HEK293 (cell line): ENCODE measurements around the gene SLC12A8.

Source experiments
- CTCF ChIA-PET: fragments of 350-600 bp; formaldehyde crosslinking; extraction: SDS; loops from one replicate; lab custom pipeline; 2021; ENCODE audit warnings: antibody characterized with exemption; lab: Yijun Ruan, JAX
- POLR2A ChIA-PET: fragments of 300-600 bp; formaldehyde crosslinking; extraction: SDS; loops from one replicate; lab custom pipeline; 2020; ENCODE audit warnings: antibody characterized with exemption, inconsistent platforms; lab: Yijun Ruan, JAX
- H3K27ac ChIP-seq: fragments of 200-500 bp; sonication (Bioruptor generic); 2 replicates; pipeline ENCODE4 v1.5.1; 2014; ENCODE audit warnings: low read depth, low read length, control low read depth, inconsistent platforms; ENCODE audit errors: extremely low read depth
- H3K36me3 ChIP-seq, 2 experiments: fragments of 200-500 bp in 1 of 2; sonication (Bioruptor generic) in 1 of 2; 1 replicate in 1 of 2; 2 replicates in 1 of 2; pipeline ENCODE4 v1.5.1; 2014 to 2017; ENCODE audit warnings: inconsistent platforms in 2 of 2, low read length in 2 of 2; ENCODE audit not compliant: control insufficient read depth in 2 of 2, insufficient read depth in 1 of 2
- H3K4me1 ChIP-seq: fragments of 200-500 bp; sonication (Bioruptor generic); 2 replicates; pipeline ENCODE4 v1.5.1; 2014; ENCODE audit warnings: mild to moderate bottlenecking, low read length, inconsistent platforms; ENCODE audit not compliant: control insufficient read depth, insufficient read depth
- H3K4me3 ChIP-seq: 2 replicates; pipeline ENCODE4 v1.5.1; 2011; ENCODE audit warnings: low read depth, mild to moderate bottlenecking, control low read depth, low read length, moderate library complexity
- H3K9me3 ChIP-seq: fragments of 200-500 bp; sonication (Bioruptor generic); 2 replicates; pipeline ENCODE4 v1.5.1; 2014; ENCODE audit warnings: low read depth, low read length, inconsistent platforms; ENCODE audit not compliant: control insufficient read depth, insufficient read depth
- EGR2 ChIP-seq: fragments of 450-650 bp; formaldehyde crosslinking; IDR thresholded peaks from 2 replicates; pipeline ENCODE4 v1.5.1; 2016; ENCODE audit warnings: low read depth, missing biosample characterization, missing genetic modification characterization
- GLIS1 ChIP-seq: fragments of 450-650 bp; formaldehyde crosslinking; IDR thresholded peaks from 2 replicates; pipeline ENCODE4 v1.5.1; 2016; ENCODE audit warnings: missing biosample characterization, missing genetic modification characterization
- HOXA7 ChIP-seq: sonication (generic); formaldehyde crosslinking; IDR thresholded peaks from 2 replicates; pipeline ENCODE4 v1.8.1; 2022; ENCODE audit warnings: missing genetic modification reagents, borderline replicate concordance
- KLF16 ChIP-seq: fragments of 450-650 bp; formaldehyde crosslinking; IDR thresholded peaks from 2 replicates; pipeline ENCODE4 v1.5.1; 2017; ENCODE audit warnings: missing biosample characterization, missing genetic modification characterization
- MZF1 ChIP-seq: fragments of 450-650 bp; formaldehyde crosslinking; IDR thresholded peaks from 2 replicates; pipeline ENCODE4 v1.5.1; 2017; ENCODE audit warnings: missing biosample characterization, missing genetic modification characterization, borderline replicate concordance
- ZBTB1 ChIP-seq: fragments of 450-650 bp; formaldehyde crosslinking; IDR thresholded peaks from 2 replicates; pipeline ENCODE4 v1.5.1; 2016; ENCODE audit warnings: missing biosample characterization, missing genetic modification characterization
- ZBTB48 ChIP-seq: fragments of 450-650 bp; formaldehyde crosslinking; IDR thresholded peaks from 2 replicates; pipeline ENCODE4 v1.5.1; 2016; ENCODE audit warnings: missing biosample characterization, missing genetic modification characterization
- ZBTB8A ChIP-seq: fragments of 450-650 bp; formaldehyde crosslinking; IDR thresholded peaks from 2 replicates; pipeline ENCODE4 v1.5.1; 2016; ENCODE audit warnings: missing biosample characterization, missing genetic modification characterization
- ZNF10 ChIP-seq: fragments of 450-650 bp; formaldehyde crosslinking; IDR thresholded peaks from 2 replicates; pipeline ENCODE4 v1.5.1; 2017; ENCODE audit warnings: missing biosample characterization, missing genetic modification characterization
- ZNF114 ChIP-seq: fragments of 450-650 bp; formaldehyde crosslinking; IDR thresholded peaks from 2 replicates; pipeline ENCODE4 v1.5.0; 2017; ENCODE audit warnings: missing biosample characterization, missing genetic modification characterization
- ZNF121 ChIP-seq: fragments of 450-650 bp; formaldehyde crosslinking; IDR thresholded peaks from 2 replicates; pipeline ENCODE4 v1.5.1; 2016; ENCODE audit warnings: missing biosample characterization, missing genetic modification characterization
- ZNF140 ChIP-seq: fragments of 450-650 bp; formaldehyde crosslinking; IDR thresholded peaks from 2 replicates; pipeline ENCODE4 v1.5.1; 2016; ENCODE audit warnings: missing biosample characterization, missing genetic modification characterization
- ZNF175 ChIP-seq: fragments of 450-650 bp; formaldehyde crosslinking; IDR thresholded peaks from 2 replicates; pipeline ENCODE4 v1.5.1; 2016; ENCODE audit warnings: missing biosample characterization, missing genetic modification characterization
- ZNF2 ChIP-seq: fragments of 450-650 bp; formaldehyde crosslinking; IDR thresholded peaks from 2 replicates; pipeline ENCODE4 v1.5.1; 2016; ENCODE audit warnings: missing biosample characterization, missing genetic modification characterization
- ZNF223 ChIP-seq: fragments of 450-650 bp; formaldehyde crosslinking; IDR thresholded peaks from 2 replicates; pipeline ENCODE4 v1.5.1; 2016; ENCODE audit warnings: missing biosample characterization, missing genetic modification characterization
- ZNF302 ChIP-seq: fragments of 450-650 bp; formaldehyde crosslinking; IDR thresholded peaks from 2 replicates; pipeline ENCODE4 v1.5.1; 2016; ENCODE audit warnings: missing biosample characterization, missing genetic modification characterization, low read depth
- ZNF324 ChIP-seq: fragments of 450-650 bp; formaldehyde crosslinking; IDR thresholded peaks from 2 replicates; pipeline ENCODE4 v1.5.1; 2016; ENCODE audit warnings: missing biosample characterization, missing genetic modification characterization
- ZNF37A ChIP-seq: fragments of 450-650 bp; IDR thresholded peaks from 2 replicates; pipeline ENCODE4 v1.5.1; 2018; ENCODE audit warnings: missing biosample characterization, missing genetic modification characterization
- ZNF433 ChIP-seq: fragments of 450-650 bp; formaldehyde crosslinking; IDR thresholded peaks from 2 replicates; pipeline ENCODE4 v1.5.1; 2016; ENCODE audit warnings: missing biosample characterization, missing genetic modification characterization, low read depth
- ZNF530 ChIP-seq: fragments of 450-650 bp; formaldehyde crosslinking; IDR thresholded peaks from 2 replicates; pipeline ENCODE4 v1.5.1; 2016; ENCODE audit warnings: low read depth, missing biosample characterization, missing genetic modification characterization
- ZNF549 ChIP-seq: fragments of 450-650 bp; IDR thresholded peaks from 2 replicates; pipeline ENCODE4 v1.5.1; 2018; ENCODE audit warnings: missing biosample characterization, missing genetic modification characterization, mild to moderate bottlenecking, inconsistent platforms, moderate library complexity
- ZNF571 ChIP-seq: fragments of 450-650 bp; formaldehyde crosslinking; IDR thresholded peaks from 2 replicates; pipeline ENCODE4 v1.5.0; 2017; ENCODE audit warnings: missing biosample characterization, missing genetic modification characterization
- ZNF600 ChIP-seq: fragments of 450-650 bp; formaldehyde crosslinking; IDR thresholded peaks from 2 replicates; pipeline ENCODE4 v1.5.1; 2016; ENCODE audit warnings: missing biosample characterization, missing genetic modification characterization
- ZNF621 ChIP-seq: fragments of 450-650 bp; formaldehyde crosslinking; IDR thresholded peaks from 2 replicates; pipeline ENCODE4 v1.5.1; 2017; ENCODE audit warnings: missing biosample characterization, missing genetic modification characterization
- ZNF768 ChIP-seq: fragments of 450-650 bp; formaldehyde crosslinking; IDR thresholded peaks from 2 replicates; pipeline ENCODE4 v1.5.1; 2018; ENCODE audit warnings: missing biosample characterization, mild to moderate bottlenecking, missing genetic modification characterization
- ZNF785 ChIP-seq: fragments of 450-650 bp; formaldehyde crosslinking; IDR thresholded peaks from 2 replicates; pipeline ENCODE4 v1.5.1; 2016; ENCODE audit warnings: missing biosample characterization, missing genetic modification characterization
- TF ChIP-seq, protein P1 (sequence below): fragments of 450-650 bp; formaldehyde crosslinking; IDR thresholded peaks from 2 replicates; pipeline ENCODE4 v1.5.1; 2017; ENCODE audit warnings: missing biosample characterization, missing genetic modification characterization
- TF ChIP-seq, protein P2 (sequence below): fragments of 450-650 bp; formaldehyde crosslinking; IDR thresholded peaks from 2 replicates; pipeline ENCODE4 v1.5.1; 2016; ENCODE audit warnings: missing biosample characterization, missing genetic modification characterization
- TF ChIP-seq, protein P3 (sequence below): fragments of 450-650 bp; formaldehyde crosslinking; IDR thresholded peaks from 2 replicates; pipeline ENCODE4 v1.5.1; 2017; ENCODE audit warnings: missing biosample characterization, missing genetic modification characterization
- TF ChIP-seq, protein P4 (sequence below): fragments of 450-650 bp; formaldehyde crosslinking; IDR thresholded peaks from 2 replicates; pipeline ENCODE4 v1.5.1; 2017; ENCODE audit warnings: missing biosample characterization, missing genetic modification characterization

Gene SLC12A8

DNA sequence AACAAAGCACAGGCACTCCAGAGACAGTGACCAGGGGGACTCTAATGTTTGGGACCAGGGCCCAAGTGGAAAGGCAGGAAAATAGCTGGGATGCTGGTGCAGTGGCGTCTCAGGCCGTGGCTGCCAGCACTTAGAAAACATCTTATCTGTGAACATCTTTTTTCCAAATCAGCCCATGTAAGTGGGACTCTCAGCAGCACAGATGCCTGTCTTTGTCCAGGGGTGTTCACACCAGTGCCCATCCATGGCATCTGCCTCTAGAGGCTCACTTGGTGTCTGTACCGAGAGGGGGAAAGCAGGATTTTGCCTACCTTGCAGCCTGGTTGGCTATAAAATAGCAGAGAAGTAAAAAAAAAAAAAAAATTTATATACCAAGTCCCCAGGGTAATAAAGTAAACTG lies 26.7 kb downstream of the SLC12A8 start:
- Histone ChIP-seq H3K9me3 (no peaks in the 10 kb centered on the region), H3K36me3 (no peaks in the 10 kb centered on the region), H3K27ac (no peak overlapping the region), H3K4me3 (no peak overlapping the region), H3K4me1 (no peaks in the 10 kb centered on the region)
- POLR2A ChIA-PET, result no interaction called here
- CTCF ChIA-PET, result no interaction called here
- TF ChIP-seq, protein P1, sequence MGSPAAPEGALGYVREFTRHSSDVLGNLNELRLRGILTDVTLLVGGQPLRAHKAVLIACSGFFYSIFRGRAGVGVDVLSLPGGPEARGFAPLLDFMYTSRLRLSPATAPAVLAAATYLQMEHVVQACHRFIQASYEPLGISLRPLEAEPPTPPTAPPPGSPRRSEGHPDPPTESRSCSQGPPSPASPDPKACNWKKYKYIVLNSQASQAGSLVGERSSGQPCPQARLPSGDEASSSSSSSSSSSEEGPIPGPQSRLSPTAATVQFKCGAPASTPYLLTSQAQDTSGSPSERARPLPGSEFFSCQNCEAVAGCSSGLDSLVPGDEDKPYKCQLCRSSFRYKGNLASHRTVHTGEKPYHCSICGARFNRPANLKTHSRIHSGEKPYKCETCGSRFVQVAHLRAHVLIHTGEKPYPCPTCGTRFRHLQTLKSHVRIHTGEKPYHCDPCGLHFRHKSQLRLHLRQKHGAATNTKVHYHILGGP (tag by site-specific recombination), result no peak
- TF ChIP-seq, protein P2, sequence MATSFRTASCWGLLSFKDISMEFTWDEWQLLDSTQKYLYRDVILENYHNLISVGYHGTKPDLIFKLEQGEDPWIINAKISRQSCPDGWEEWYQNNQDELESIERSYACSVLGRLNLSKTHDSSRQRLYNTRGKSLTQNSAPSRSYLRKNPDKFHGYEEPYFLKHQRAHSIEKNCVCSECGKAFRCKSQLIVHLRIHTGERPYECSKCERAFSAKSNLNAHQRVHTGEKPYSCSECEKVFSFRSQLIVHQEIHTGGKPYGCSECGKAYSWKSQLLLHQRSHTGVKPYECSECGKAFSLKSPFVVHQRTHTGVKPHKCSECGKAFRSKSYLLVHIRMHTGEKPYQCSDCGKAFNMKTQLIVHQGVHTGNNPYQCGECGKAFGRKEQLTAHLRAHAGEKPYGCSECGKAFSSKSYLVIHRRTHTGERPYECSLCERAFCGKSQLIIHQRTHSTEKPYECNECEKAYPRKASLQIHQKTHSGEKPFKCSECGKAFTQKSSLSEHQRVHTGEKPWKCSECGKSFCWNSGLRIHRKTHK, result no peak
- TF ChIP-seq EGR2 (tag by site-specific recombination) (no peak), ZNF10 (tag by site-specific recombination) (no peak), ZNF302 (tag by site-specific recombination) (no peak), ZNF223 (no peak)

DNA sequence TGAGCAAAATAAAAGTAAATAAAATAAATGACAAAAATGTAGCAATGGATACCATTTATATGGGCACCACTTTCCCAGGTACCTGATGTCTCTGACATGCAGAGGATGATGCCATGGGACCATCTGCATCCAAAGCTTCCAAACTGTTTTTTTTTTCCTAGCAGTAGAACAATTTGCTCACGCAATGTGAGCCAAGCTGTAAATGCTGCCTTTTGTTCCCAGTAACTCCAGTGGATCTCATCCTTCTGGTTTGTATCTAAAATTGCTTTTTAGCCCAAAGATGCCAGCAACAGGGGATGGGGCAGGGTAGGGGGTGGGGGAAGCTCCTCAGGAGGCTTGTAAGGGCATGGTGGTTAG lies 32.7 kb downstream of the SLC12A8 start:
- CTCF ChIA-PET, result interaction anchor here (0.6 kb wide), 1 partner anchor 54 kb away, joined by 3 read pairs; no protein-coding TSS in a partner anchor

DNA sequence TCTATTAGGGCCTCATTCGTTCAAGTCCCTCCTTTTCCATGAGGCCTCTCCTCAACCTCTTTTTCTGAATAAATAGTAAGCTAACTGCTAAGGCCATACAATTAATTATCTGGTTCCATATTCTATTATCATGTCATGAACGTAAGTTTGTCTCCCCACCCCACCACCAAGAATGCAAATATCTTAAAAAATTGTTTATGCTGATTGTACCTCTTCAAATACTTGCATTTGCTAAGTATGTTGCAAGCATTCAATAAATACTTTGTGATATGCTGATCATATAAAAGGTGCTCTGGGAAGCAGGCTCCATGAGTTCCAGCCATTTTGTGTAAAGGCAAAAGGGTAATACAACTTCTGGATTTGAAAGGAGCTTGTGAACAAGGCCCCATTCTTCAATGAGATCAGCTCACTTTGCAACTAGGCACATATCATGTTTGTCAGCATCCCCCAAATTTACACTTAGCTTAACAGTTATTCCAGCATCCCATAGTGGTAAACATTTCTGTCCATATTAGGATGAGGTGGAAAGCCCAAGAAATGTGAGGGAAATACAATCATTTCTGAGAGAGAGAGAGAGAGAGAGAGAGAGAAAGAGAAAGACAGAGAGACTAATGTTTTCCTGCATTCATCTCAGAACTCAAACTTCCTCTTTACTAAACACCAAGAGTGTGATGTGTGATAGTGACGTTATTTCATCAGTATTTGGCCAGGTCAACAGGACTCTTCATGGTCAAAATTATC lies 33.2 kb downstream of the SLC12A8 start:
- ChIA-PET CTCF (interaction anchor here (0.6 kb wide), 1 partner anchor 52 kb away, joined by 3 read pairs; no protein-coding TSS in a partner anchor), POLR2A (no interaction called here)
- Histone ChIP-seq H3K4me1 (no peaks in the 10 kb centered on the region), H3K36me3 (no peaks in the 10 kb centered on the region), H3K4me3 (no peak overlapping the region), H3K9me3 (no peaks in the 10 kb centered on the region), H3K27ac (no peak overlapping the region)
- no peak for TF ChIP-seq ZNF433
- TF ChIP-seq ZNF768 (tag by site-specific recombination), result no peak
- no peak for TF ChIP-seq ZNF600 (tag by site-specific recombination)
- TF ChIP-seq ZNF530, result no peak
- TF ChIP-seq HOXA7 (CRISPR knock-in tag), result no peak
- no peak for TF ChIP-seq ZNF549
- no peak for TF ChIP-seq ZNF785 (tag by site-specific recombination)
- no peak for TF ChIP-seq MZF1 (tag by site-specific recombination)
- TF ChIP-seq ZNF2 (tag by site-specific recombination), result no peak
- no peak for TF ChIP-seq ZBTB48 (tag by site-specific recombination)
- no peak for TF ChIP-seq ZBTB8A
- TF ChIP-seq ZNF175 (tag by site-specific recombination), result no peak
- TF ChIP-seq, protein P3, sequence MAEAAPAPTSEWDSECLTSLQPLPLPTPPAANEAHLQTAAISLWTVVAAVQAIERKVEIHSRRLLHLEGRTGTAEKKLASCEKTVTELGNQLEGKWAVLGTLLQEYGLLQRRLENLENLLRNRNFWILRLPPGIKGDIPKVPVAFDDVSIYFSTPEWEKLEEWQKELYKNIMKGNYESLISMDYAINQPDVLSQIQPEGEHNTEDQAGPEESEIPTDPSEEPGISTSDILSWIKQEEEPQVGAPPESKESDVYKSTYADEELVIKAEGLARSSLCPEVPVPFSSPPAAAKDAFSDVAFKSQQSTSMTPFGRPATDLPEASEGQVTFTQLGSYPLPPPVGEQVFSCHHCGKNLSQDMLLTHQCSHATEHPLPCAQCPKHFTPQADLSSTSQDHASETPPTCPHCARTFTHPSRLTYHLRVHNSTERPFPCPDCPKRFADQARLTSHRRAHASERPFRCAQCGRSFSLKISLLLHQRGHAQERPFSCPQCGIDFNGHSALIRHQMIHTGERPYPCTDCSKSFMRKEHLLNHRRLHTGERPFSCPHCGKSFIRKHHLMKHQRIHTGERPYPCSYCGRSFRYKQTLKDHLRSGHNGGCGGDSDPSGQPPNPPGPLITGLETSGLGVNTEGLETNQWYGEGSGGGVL (tag by site-specific recombination), result no peak
- no peak for TF ChIP-seq ZNF621 (tag by site-specific recombination)
- TF ChIP-seq, protein P4, sequence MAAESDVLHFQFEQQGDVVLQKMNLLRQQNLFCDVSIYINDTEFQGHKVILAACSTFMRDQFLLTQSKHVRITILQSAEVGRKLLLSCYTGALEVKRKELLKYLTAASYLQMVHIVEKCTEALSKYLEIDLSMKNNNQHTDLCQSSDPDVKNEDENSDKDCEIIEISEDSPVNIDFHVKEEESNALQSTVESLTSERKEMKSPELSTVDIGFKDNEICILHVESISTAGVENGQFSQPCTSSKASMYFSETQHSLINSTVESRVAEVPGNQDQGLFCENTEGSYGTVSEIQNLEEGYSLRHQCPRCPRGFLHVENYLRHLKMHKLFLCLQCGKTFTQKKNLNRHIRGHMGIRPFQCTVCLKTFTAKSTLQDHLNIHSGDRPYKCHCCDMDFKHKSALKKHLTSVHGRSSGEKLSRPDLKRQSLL (tag by site-specific recombination), result no peak
- no peak for TF ChIP-seq ZNF37A
- TF ChIP-seq GLIS1, result no peak

More for the DNA sequence above, 32.7 kb downstream of the SLC12A8 start:
- H3K27ac ChIP-seq, result no peak overlapping the region
- no peak overlapping the region for H3K4me3 ChIP-seq
- no peaks in the 10 kb centered on the region for H3K9me3 ChIP-seq
- no peaks in the 10 kb centered on the region for H3K36me3 ChIP-seq
- POLR2A ChIA-PET, result no interaction called here
- TF ChIP-seq ZNF324 (no peak), ZNF140 (tag by site-specific recombination) (no peak), KLF16 (tag by site-specific recombination) (no peak), ZNF571 (no peak), ZNF121 (no peak), ZNF114 (tag by site-specific recombination) (no peak), ZBTB1 (tag by site-specific recombination) (no peak)
- H3K4me1 ChIP-seq, result no peaks in the 10 kb centered on the region
